K562 (cell line): ENCODE measurements around the gene SLC25A26. TPM values are rescaled to one million over a fixed set of nuclear protein-coding genes. Genes with fewer than 3 reads are reported as not detected.

Source experiments
- CHD7 ChIP-seq: fragments of 200-600 bp; sonication (generic); IDR thresholded peaks from one replicate; pipeline ENCODE4 v1.6.1; 2012; ENCODE audit warnings: mild to moderate bottlenecking, low read depth, low read length, inconsistent platforms
- PYGO2 ChIP-seq: fragments of 450-650 bp; IDR thresholded peaks from 2 replicates; pipeline ENCODE4 v1.6.1; 2016; ENCODE audit warnings: mild to moderate bottlenecking, missing genetic modification characterization, moderate library complexity, missing compliant biosample characterization
- polyA plus RNA-seq, 8 experiments: library from polyadenylated mRNA; depleted of rRNA in 4 of 8; stranded (reverse) in 5 of 8; unstranded in 3 of 8; fragments of >200 nt; fragmentation: Nextera tagmentation in 2 of 8; fragmentation: Illumina TruSeq in 1 of 8; extraction: Ambion mirVana in 2 of 8; extraction: Trizol in 1 of 8; gene quantifications; 2 replicates each; pipeline versions ENCODE4 v1.2.1 to v1.2.3, GENCODE V29; 2011 to 2014; ENCODE audit warnings: inconsistent platforms in 1 of 8, missing spikeins in 1 of 8
- total RNA-seq, 7 experiments: library from RNA; depleted of rRNA in 6 of 7; stranded (reverse); fragments of >200 nt in 6 of 7; fragmentation: Illumina TruSeq in 2 of 7; extraction: Trizol in 2 of 7; gene quantifications; 2 replicates each; pipeline versions ENCODE4 v1.2.1 to v1.2.3, GENCODE V29; 2011 to 2021; ENCODE audit warnings: low replicate concordance in 1 of 7

The SLC25A26 gene
- total and polyA plus RNA-seq, 9 of the 15 experiments (the other 6 are each of a cell fraction or from before 2014, with no cell fraction given): 7.2 to 29.1 (median 12.6) TPM

GRCh38 chr3:66390013-66390412, 169.2 kb downstream of the SLC25A26 start (continued):
- TF ChIP-seq CHD7 (no peak), PYGO2 (tag) (no peak)
